ENCODE measurements around the gene SPI1. TPM values are rescaled to one million over a fixed set of nuclear protein-coding genes. Genes with fewer than 3 reads are reported as not detected.
A peak's percentile ranks its signal among the peaks of the same experiment; 100 is the strongest.

SPI1 gene
- total and polyA plus RNA-seq, 2 experiments from 2014 or later, result 0.30 TPM; not detected in 1

GRCh38 chr11:47356998-47357329, 21.4 kb downstream of the SPI1 start:
- WGBS, 2 experiments (ENCODE audit: low coverage in 1 of 2, low lambda C conversion rate in 2 of 2, missing lambda C conversion rate in 2 of 2), result 91 to 100% methylated on average over 1 of the region's 1 CpG
- H3K79me2 ChIP-seq (ENCODE audit: insufficient read depth), result no peaks in the 10 kb centered on the region
- no peaks in the 10 kb centered on the region for H3K9me2 ChIP-seq (ENCODE audit: insufficient read depth)
- no peak overlapping the region for H3K9ac ChIP-seq
- in situ Hi-C loops (cut with MboI), result no loop called here
- 0 out of 2 replicates have a peak, but pooled peaks cover 5% of the 10 kb centered on the region for H3F3A ChIP-seq (ENCODE audit: insufficient read depth)
- no peaks in the 10 kb centered on the region for H4K20me1 ChIP-seq (ENCODE audit: insufficient read depth)
- H3K4me3 ChIP-seq, result no peak overlapping the region
- H3K27ac ChIP-seq, result no peak overlapping the region
- H3K27me3 ChIP-seq (replicated peaks; ENCODE audit: insufficient read depth), result no peaks in the 10 kb centered on the region
- no peak overlapping the region for H2AFZ ChIP-seq
- TF ChIP-seq EZH2phosphoT487 (IDR thresholded peaks at IDR 0.05; ENCODE audit: insufficient read depth, low read depth) (no peak), EZH2 (IDR thresholded peaks at IDR 0.05; ENCODE audit: insufficient read depth, poor library complexity, severe bottlenecking) (no peak)
- no peaks in the 10 kb centered on the region for H3K4me1 ChIP-seq (ENCODE audit: insufficient read depth)
- no peak overlapping the region for H3K4me2 ChIP-seq (ENCODE audit: unreplicated experiment)
- H3K36me3 ChIP-seq (ENCODE audit: low read depth), result no peaks in the 10 kb centered on the region
- no peak for DNase-seq
- no peaks in the 10 kb centered on the region for H3K9me3 ChIP-seq (ENCODE audit: low read depth)

- in situ Hi-C loops (cut with MboI), result no loop called here
- Histone ChIP-seq H3K27me3 (replicated peaks; ENCODE audit: insufficient read depth) (no peaks in the 10 kb centered on the region), H4K20me1 (ENCODE audit: insufficient read depth) (no peaks in the 10 kb centered on the region), H3K4me3 (no peak overlapping the region), H3K36me3 (ENCODE audit: low read depth) (no peaks in the 10 kb centered on the region), H3F3A (ENCODE audit: insufficient read depth) (0 out of 2 replicates have a peak, but pooled peaks cover 5% of the 10 kb centered on the region), H3K27ac (no peak overlapping the region), H3K4me1 (ENCODE audit: insufficient read depth) (no peaks in the 10 kb centered on the region), H3K4me2 (ENCODE audit: unreplicated experiment) (no peak overlapping the region), H3K9ac (no peak overlapping the region), H3K79me2 (ENCODE audit: insufficient read depth) (no peaks in the 10 kb centered on the region), H3K9me3 (ENCODE audit: low read depth) (no peaks in the 10 kb centered on the region), H3K9me2 (ENCODE audit: insufficient read depth) (no peaks in the 10 kb centered on the region), H2AFZ (no peak overlapping the region)
- no peak for TF ChIP-seq EZH2phosphoT487 (IDR thresholded peaks at IDR 0.05; ENCODE audit: insufficient read depth, low read depth)
- TF ChIP-seq EZH2 (IDR thresholded peaks at IDR 0.05; ENCODE audit: insufficient read depth, poor library complexity, severe bottlenecking), result no peak
- DNase-seq, result no peak
- 63 to 67% methylated on average over 9 of the region's 9 CpGs for WGBS, 2 experiments (ENCODE audit: low coverage in 1 of 2, low lambda C conversion rate in 2 of 2, missing lambda C conversion rate in 2 of 2)
These were observed 22.0 kb downstream of the SPI1 start for GRCh38 chr11:47356129-47356997.

- 10 to 15% methylated on average over 23 to 42 of the region's 47 CpGs for WGBS, 2 experiments (ENCODE audit: low coverage in 1 of 2, low lambda C conversion rate in 2 of 2, missing lambda C conversion rate in 2 of 2)
- Histone ChIP-seq H3F3A (ENCODE audit: insufficient read depth) (0 out of 2 replicates have a peak, but pooled peaks cover 5% of the 10 kb centered on the region), H3K4me1 (ENCODE audit: insufficient read depth) (no peaks in the 10 kb centered on the region), H3K79me2 (ENCODE audit: insufficient read depth) (no peaks in the 10 kb centered on the region), H2AFZ (peak overlapping the region; percentile 77), H3K4me3 (peak overlapping the region; percentile 60), H4K20me1 (ENCODE audit: insufficient read depth) (no peaks in the 10 kb centered on the region), H3K9me3 (ENCODE audit: low read depth) (no peaks in the 10 kb centered on the region), H3K9ac (peak overlapping the region; percentile 64), H3K27ac (no peak overlapping the region), H3K27me3 (replicated peaks; ENCODE audit: insufficient read depth) (no peaks in the 10 kb centered on the region), H3K4me2 (ENCODE audit: unreplicated experiment) (peak overlapping the region; percentile 36), H3K9me2 (ENCODE audit: insufficient read depth) (no peaks in the 10 kb centered on the region), H3K36me3 (ENCODE audit: low read depth) (no peaks in the 10 kb centered on the region)
- in situ Hi-C loops (cut with MboI), result no loop called here
- peak; percentile 97 for DNase-seq
- no peak for TF ChIP-seq EZH2 (IDR thresholded peaks at IDR 0.05; ENCODE audit: insufficient read depth, poor library complexity, severe bottlenecking)
- TF ChIP-seq EZH2phosphoT487 (IDR thresholded peaks at IDR 0.05; ENCODE audit: insufficient read depth, low read depth), result no peak
These were observed 22.8 kb downstream of the SPI1 start for GRCh38 chr11:47355283-47356128.

GRCh38 chr11:47354913-47355282, 23.4 kb downstream of the SPI1 start:
- H3K36me3 ChIP-seq (ENCODE audit: low read depth), result no peaks in the 10 kb centered on the region
- H3K27ac ChIP-seq, result no peak overlapping the region
- H3K79me2 ChIP-seq (ENCODE audit: insufficient read depth), result no peaks in the 10 kb centered on the region
- no peaks in the 10 kb centered on the region for H3K9me2 ChIP-seq (ENCODE audit: insufficient read depth)
- H3K4me1 ChIP-seq (ENCODE audit: insufficient read depth), result no peaks in the 10 kb centered on the region
- H3K27me3 ChIP-seq (replicated peaks; ENCODE audit: insufficient read depth), result no peaks in the 10 kb centered on the region
- no peaks in the 10 kb centered on the region for H4K20me1 ChIP-seq (ENCODE audit: insufficient read depth)
- H2AFZ ChIP-seq, result peak overlapping the region; percentile 77
- H3F3A ChIP-seq (ENCODE audit: insufficient read depth), result 0 out of 2 replicates have a peak, but pooled peaks cover 5% of the 10 kb centered on the region
- H3K4me2 ChIP-seq (ENCODE audit: unreplicated experiment), result peak overlapping the region; percentile 36
- no peak for DNase-seq
- H3K4me3 ChIP-seq, result peak overlapping the region; percentile 60
- TF ChIP-seq EZH2 (IDR thresholded peaks at IDR 0.05; ENCODE audit: insufficient read depth, poor library complexity, severe bottlenecking), result no peak
- no peak for TF ChIP-seq EZH2phosphoT487 (IDR thresholded peaks at IDR 0.05; ENCODE audit: insufficient read depth, low read depth)
- peak overlapping the region; percentile 64 for H3K9ac ChIP-seq
- WGBS, 2 experiments (ENCODE audit: low coverage in 1 of 2, low lambda C conversion rate in 2 of 2, missing lambda C conversion rate in 2 of 2), result 4% methylated on average over 9 to 16 of the region's 32 CpGs
- in situ Hi-C loops (cut with MboI), result no loop called here
- H3K9me3 ChIP-seq (ENCODE audit: low read depth), result no peaks in the 10 kb centered on the region
